K562 (cell line): ENCODE measurements around the gene PPP1R3E. TPM values are rescaled to one million over a fixed set of nuclear protein-coding genes. Genes with fewer than 3 reads are reported as not detected.
A peak's percentile ranks its signal among the peaks of the same experiment; 100 is the strongest.

Source experiments
- COPS2 ChIP-seq: fragments of 450-650 bp; conservative IDR thresholded peaks from 2 replicates; pipeline ENCODE4 v1.6.1; 2016; ENCODE audit warnings: mild to moderate bottlenecking, moderate library complexity
- ELK1 ChIP-seq: sonication (generic); formaldehyde crosslinking; IDR thresholded peaks from 2 replicates; pipeline ENCODE4 v1.8.1; 2022; ENCODE audit warnings: missing genetic modification reagents
- FOXA3 ChIP-seq, 2 experiments: fragments of 450-650 bp in 1 of 2; sonication (generic) in 1 of 2; formaldehyde crosslinking; IDR thresholded peaks in 1 of 2; conservative IDR thresholded peaks in 1 of 2; 2 replicates each; pipeline versions ENCODE4 v1.4.0 to v1.8.0; 2020 to 2022; ENCODE audit warnings: mild to moderate bottlenecking in 2 of 2, missing genetic modification reagents in 1 of 2
- HINFP ChIP-seq: fragments of 450-650 bp; conservative IDR thresholded peaks from 2 replicates; pipeline ENCODE4 v1.6.1; 2016; ENCODE audit warnings: missing genetic modification characterization, low read depth, mild to moderate bottlenecking, control low read depth, missing compliant biosample characterization
- MAFG ChIP-seq: fragments of 450-650 bp; conservative IDR thresholded peaks from 2 replicates; pipeline ENCODE4 v1.6.1; 2016; ENCODE audit warnings: missing genetic modification characterization, missing compliant biosample characterization
- MECOM ChIP-seq: fragments of 250-450 bp; sonication (Bioruptor Pico); IDR thresholded peaks from 2 replicates; pipeline ENCODE4 v1.8.0; 2022; ENCODE audit warnings: inconsistent platforms
- MNT ChIP-seq, 2 experiments: fragments of 450-650 bp; conservative IDR thresholded peaks; 2 replicates each; pipeline ENCODE4 v1.6.1; 2017; ENCODE audit warnings: mild to moderate bottlenecking in 2 of 2, moderate library complexity in 2 of 2
- NR3C1 ChIP-seq: sonication (generic); formaldehyde crosslinking; IDR thresholded peaks from 2 replicates; pipeline ENCODE4 v1.8.1; 2022; ENCODE audit warnings: missing genetic modification reagents
- SMARCA5 ChIP-seq: fragments of 450-650 bp; IDR thresholded peaks from 2 replicates; pipeline ENCODE4 v1.6.1; 2016
- TRIM24 ChIP-seq, 2 experiments: fragments of 450-650 bp; IDR thresholded peaks; 2 replicates each; pipeline ENCODE4 v1.6.1; 2016
- ZNF384 ChIP-seq: IDR thresholded peaks from 2 replicates; pipeline ENCODE4 v1.6.1; 2012; ENCODE audit warnings: low read depth, low read length, improper control_type of control experiment
- ZNF696 ChIP-seq: fragments of 250-450 bp; sonication (Bioruptor Pico); conservative IDR thresholded peaks from 2 replicates; pipeline ENCODE4 v1.4.0; 2020; ENCODE audit warnings: mild to moderate bottlenecking, moderate library complexity
- polyA plus RNA-seq, 8 experiments: library from polyadenylated mRNA; depleted of rRNA in 4 of 8; stranded (reverse) in 5 of 8; unstranded in 3 of 8; fragments of >200 nt; fragmentation: Nextera tagmentation in 2 of 8; fragmentation: Illumina TruSeq in 1 of 8; extraction: Ambion mirVana in 2 of 8; extraction: Trizol in 1 of 8; gene quantifications; 2 replicates each; pipeline versions ENCODE4 v1.2.1 to v1.2.3, GENCODE V29; 2011 to 2014; ENCODE audit warnings: inconsistent platforms in 1 of 8, missing spikeins in 1 of 8
- total RNA-seq, 7 experiments: library from RNA; depleted of rRNA in 6 of 7; stranded (reverse); fragments of >200 nt in 6 of 7; fragmentation: Illumina TruSeq in 2 of 7; extraction: Trizol in 2 of 7; gene quantifications; 2 replicates each; pipeline versions ENCODE4 v1.2.1 to v1.2.3, GENCODE V29; 2011 to 2021; ENCODE audit warnings: low replicate concordance in 1 of 7
- TF ChIP-seq, protein P1 (sequence below): IDR thresholded peaks from 2 replicates; pipeline ENCODE4 v1.6.1; 2011; ENCODE audit warnings: borderline replicate concordance, low read depth, mild to moderate bottlenecking, moderate library complexity, low read length; ENCODE audit not compliant: insufficient read depth, poor library complexity, severe bottlenecking
- TF ChIP-seq, protein P2 (sequence below): fragments of 200-400 bp; formaldehyde crosslinking; IDR thresholded peaks from 2 replicates; pipeline ENCODE4 v1.6.1; 2017; ENCODE audit warnings: mild to moderate bottlenecking, low read depth, low read length, moderate library complexity
- TF ChIP-seq, protein P3 (sequence below): fragments of 250-450 bp; sonication (Bioruptor Pico); IDR thresholded peaks from 2 replicates; pipeline ENCODE4 v1.5.0; 2021; ENCODE audit warnings: mild to moderate bottlenecking, borderline replicate concordance

Gene PPP1R3E
- total and polyA plus RNA-seq, 9 of the 15 experiments (the other 6 are each of a cell fraction or from before 2014, with no cell fraction given) = 3.2 to 18.4 (median 7.6) TPM

DNA sequence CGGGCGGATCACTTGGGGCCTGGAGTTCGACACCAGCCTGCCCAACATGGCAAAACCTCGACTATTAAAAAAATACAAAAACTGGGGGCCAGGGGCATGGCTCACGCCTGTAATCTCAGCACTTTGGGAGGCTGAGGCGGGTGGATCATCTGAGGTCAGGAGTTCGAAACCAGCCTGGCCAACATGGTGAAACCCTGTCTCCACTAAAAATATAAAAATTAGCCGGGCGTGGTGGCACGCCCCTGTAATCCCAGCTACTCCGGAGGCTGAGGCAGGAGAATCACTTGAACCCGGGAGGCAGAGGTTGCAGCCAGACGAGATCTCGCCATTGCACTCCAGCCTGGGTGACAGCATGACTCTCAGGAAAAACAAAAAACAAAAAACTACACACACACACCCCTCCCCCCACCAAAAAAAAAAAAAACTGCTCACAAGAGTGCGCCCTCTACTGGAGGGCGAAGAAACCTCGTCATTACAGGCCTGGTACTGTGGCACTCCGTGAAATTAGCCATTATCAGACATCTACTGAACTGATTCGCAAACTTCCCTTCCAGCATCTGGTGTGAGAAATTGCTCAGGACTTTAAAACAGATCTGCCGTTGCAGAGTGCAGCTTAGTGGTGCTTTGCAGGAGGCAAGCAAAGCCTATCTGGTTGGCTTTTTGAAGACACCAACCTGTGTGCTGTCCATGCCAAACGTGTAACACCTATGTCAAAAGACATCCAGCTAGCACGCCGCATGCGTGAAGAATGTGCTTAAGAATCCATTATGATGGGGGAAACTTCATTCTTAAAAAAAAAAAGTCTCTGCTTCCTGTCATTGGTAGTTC is 7.7 kb downstream of the PPP1R3E start (continued):
- TF ChIP-seq FOXA3 (CRISPR knock-in tag; conservative IDR thresholded peaks at IDR 0.05 in 1 of 2, IDR thresholded peaks at IDR 0.05 in 1 of 2) (no peak), ZNF696 (no peak), TRIM24 (IDR thresholded peaks at IDR 0.05) (peak; percentile 60 to 76; a peak in 3 of 4 replicates), COPS2 (no peak), SMARCA5 (peak; percentile 57), MECOM (CRISPR knock-in tag) (no peak), MAFG (peak; percentile 59), HINFP (tag) (no peak), ELK1 (CRISPR knock-in tag) (no peak), NR3C1 (CRISPR knock-in tag) (no peak), MNT (conservative IDR thresholded peaks at IDR 0.05) (peak in 1 of 2 experiments; percentile 57; a peak in 2 of 4 replicates), ZNF384 (peak; percentile 100)
- TF ChIP-seq, protein P1, sequence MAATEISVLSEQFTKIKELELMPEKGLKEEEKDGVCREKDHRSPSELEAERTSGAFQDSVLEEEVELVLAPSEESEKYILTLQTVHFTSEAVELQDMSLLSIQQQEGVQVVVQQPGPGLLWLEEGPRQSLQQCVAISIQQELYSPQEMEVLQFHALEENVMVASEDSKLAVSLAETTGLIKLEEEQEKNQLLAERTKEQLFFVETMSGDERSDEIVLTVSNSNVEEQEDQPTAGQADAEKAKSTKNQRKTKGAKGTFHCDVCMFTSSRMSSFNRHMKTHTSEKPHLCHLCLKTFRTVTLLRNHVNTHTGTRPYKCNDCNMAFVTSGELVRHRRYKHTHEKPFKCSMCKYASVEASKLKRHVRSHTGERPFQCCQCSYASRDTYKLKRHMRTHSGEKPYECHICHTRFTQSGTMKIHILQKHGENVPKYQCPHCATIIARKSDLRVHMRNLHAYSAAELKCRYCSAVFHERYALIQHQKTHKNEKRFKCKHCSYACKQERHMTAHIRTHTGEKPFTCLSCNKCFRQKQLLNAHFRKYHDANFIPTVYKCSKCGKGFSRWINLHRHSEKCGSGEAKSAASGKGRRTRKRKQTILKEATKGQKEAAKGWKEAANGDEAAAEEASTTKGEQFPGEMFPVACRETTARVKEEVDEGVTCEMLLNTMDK = peak; percentile 79
- TF ChIP-seq, protein P2, sequence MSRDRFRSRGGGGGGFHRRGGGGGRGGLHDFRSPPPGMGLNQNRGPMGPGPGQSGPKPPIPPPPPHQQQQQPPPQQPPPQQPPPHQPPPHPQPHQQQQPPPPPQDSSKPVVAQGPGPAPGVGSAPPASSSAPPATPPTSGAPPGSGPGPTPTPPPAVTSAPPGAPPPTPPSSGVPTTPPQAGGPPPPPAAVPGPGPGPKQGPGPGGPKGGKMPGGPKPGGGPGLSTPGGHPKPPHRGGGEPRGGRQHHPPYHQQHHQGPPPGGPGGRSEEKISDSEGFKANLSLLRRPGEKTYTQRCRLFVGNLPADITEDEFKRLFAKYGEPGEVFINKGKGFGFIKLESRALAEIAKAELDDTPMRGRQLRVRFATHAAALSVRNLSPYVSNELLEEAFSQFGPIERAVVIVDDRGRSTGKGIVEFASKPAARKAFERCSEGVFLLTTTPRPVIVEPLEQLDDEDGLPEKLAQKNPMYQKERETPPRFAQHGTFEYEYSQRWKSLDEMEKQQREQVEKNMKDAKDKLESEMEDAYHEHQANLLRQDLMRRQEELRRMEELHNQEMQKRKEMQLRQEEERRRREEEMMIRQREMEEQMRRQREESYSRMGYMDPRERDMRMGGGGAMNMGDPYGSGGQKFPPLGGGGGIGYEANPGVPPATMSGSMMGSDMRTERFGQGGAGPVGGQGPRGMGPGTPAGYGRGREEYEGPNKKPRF = no peak
- TF ChIP-seq, protein P3, sequence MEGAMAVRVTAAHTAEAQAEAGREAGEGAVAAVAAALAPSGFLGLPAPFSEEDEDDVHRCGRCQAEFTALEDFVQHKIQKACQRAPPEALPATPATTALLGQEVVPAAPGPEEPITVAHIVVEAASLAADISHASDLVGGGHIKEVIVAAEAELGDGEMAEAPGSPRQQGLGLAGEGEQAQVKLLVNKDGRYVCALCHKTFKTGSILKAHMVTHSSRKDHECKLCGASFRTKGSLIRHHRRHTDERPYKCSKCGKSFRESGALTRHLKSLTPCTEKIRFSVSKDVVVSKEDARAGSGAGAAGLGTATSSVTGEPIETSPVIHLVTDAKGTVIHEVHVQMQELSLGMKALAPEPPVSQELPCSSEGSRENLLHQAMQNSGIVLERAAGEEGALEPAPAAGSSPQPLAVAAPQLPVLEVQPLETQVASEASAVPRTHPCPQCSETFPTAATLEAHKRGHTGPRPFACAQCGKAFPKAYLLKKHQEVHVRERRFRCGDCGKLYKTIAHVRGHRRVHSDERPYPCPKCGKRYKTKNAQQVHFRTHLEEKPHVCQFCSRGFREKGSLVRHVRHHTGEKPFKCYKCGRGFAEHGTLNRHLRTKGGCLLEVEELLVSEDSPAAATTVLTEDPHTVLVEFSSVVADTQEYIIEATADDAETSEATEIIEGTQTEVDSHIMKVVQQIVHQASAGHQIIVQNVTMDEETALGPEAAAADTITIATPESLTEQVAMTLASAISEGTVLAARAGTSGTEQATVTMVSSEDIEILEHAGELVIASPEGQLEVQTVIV (CRISPR knock-in tag) = no peak
